ENCODE measurements around the gene FMNL3.
"Not testable (repeated sequence)": the region's sequence is repeated elsewhere in the genome, so short reads cannot be mapped to it uniquely, and the experiment has no call there.

The FMNL3 gene

DNA sequence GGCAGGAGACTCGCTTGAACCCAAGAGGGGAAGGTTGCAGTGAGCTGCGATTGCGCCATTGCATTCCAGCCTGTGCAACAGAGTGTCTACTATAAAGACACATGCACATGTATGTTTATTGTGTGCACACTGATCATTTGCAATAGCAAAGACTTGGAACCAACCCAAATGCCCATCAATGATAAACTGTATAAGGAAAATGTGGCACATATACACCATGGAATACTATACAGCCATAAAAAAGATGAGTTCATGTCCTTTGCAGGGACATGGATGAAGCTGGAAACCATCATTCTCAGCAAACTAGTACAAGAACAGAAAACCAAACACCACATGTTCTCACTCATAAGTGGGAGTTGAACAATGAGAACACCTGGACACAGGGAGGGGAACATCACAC, 6.7 kb upstream of the FMNL3 start:
- not testable (repeated sequence) for DNase-seq (ENCODE audit: low read depth, low spot score)

DNA sequence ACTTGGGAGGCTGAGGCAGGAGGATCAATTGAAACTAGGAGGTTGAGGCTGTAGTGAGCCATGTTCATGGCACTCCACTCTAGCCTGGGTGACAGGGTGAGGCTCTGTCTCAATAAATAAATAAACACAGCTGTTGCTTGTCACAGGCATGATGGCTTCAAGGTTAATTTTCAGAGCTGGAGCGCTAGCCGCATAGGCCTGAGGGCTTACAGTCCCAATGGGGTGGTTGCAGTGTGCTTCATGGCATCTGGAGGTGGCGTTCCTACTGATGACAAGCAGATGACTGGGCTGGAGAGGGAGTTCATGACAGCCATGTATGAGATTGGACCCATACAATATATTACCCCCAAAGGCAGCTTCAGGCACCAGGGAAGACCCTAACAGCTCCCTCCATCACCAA, 1.6 kb upstream of the FMNL3 start:
- DNase-seq (ENCODE audit: low read depth, low spot score), result no peak

DNA sequence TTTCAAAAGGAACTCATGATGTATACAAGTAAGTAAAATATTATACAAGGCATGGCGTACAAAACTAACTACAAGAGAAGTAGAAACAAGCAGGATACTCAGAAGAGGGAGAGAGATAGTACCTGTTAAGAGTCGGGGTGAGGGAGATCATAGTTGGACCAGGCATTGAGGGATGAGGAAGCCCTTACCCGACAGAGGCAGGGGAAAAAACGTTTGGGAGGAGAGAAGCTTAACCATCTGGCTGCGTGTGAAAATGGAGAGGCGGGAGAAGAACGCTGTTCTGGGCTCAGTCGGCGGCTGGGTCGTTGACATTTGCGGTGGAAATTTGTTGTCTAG, 575 bp upstream of the FMNL3 start:
- DNase-seq (ENCODE audit: low read depth, low spot score), result no peak

DNA sequence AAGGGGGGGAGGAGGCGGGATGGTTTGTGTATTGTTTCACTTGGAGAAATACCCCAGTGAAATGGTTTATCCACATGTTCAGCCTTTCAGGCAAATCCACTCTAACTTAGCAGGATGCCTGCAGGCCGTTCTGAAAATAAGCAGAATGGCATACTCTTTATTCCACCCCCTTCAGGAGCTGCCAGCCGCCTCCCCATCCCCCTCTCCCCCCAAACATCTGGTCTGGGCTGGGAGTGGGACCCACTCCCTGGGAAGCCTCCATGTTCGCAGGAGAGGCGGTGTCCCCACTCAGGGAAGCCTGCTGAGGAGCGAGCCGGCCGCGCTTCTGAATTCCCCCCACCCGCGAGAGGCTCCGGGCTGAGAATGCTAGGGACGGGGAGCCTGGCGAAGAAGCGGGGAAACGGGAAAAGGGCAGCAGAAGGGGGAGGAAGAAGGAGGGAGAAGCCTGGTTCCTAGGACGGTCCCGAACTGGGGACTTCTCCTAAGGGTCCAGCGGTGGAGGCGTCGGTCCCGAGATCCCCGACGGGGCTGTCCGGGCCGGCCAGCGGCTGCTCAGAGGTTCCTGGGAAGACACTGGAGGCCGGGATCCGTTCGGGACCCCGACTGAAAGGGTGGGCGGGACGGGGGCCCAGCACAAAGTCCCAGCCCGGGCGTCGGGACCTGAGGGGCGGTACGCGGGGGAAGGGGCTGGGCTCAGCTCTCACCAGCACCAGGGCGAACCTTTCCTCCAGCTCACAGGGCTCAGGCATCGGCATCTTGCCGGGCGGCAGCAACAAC, 666 bp downstream of the FMNL3 start:
- no peak for DNase-seq (ENCODE audit: low read depth, low spot score)

DNA sequence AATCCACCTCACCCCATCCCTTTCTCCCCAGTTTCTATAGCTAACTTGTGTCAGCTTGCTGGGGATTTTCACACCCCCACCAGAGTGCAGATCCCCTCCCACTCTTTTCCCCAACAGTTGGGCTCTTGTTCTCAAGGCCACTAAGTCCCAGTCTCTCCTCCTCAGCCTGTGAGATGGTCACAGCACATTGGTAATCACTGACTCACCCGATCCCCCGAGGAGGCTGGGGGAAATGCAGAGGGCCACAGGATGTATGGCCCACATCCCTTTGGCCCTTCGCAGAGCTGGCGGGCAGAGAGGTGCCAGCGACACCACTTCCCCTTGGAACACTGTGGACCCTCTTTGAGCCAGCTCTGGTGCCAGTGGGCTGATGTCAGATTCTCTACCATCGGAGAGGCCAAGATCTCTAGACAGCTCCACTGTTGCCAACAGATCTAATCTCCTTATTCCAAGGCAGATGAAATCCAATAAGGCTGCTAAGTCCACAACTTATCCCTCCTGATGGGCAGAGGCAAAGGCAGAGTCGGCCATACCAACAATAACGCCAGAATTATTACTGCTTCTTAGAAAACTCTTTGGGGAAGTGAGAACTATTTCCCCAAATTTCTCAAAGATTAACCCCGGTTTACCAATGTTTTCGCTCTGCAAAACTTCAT, 1.6 kb downstream of the FMNL3 start:
- no peak for DNase-seq (ENCODE audit: low read depth, low spot score)

DNA sequence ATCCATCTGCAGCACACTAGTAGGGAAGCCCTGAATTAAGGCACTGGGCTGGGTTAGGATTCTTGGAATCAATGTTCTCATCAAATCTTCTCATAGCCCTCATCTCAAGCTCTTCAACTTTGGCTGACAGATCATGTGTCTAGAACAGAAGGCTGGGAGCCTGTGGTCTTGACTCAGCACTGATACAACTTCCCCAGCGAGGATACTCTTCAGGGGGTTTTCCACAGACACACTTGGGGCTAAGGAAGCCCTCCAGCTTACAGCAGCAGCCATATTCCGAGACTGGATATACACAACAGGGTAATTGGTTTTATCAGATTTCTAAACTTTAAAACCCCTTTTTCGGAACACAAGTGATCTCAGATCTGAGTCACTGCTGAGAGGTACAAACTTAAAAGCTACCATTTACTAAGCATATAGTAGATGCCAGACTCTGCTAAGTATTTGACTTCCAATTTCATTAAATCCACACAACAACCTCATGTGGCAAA, 3.5 kb downstream of the FMNL3 start:
- DNase-seq (ENCODE audit: low read depth, low spot score), result no peak

DNA sequence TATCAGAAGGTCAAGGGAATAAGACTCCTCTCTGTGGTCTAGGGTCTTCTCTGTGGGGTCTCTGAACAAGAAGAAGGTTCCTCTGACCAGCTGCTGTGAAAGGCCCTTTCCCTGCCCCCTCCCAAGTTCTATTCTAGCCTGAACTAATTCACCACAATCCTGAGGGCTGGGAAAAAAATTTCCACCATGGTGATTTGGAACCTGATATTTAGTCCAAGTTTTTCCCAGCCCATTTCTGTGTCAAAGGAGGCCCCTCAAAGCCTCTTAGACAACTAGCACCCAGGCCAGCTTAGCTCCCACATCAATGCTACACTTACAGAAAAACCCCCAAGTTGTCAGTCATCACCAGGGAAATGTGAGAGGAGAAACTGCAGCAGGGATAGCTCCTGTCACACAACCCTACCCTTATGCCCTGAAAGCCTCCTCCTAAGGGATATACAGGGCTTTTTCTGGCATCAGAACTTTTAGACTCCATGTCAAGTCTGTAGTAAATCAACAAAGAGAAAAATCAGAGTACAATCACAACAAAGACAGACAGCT, 4.5 kb downstream of the FMNL3 start:
- no peak for DNase-seq (ENCODE audit: low read depth, low spot score)

GRCh38 chr12:49702009-49702408, 5.2 kb downstream of the FMNL3 start:
- no peak for DNase-seq (ENCODE audit: low read depth, low spot score)

GRCh38 chr12:49698619-49699545, 8.3 kb downstream of the FMNL3 start:
- no peak for DNase-seq (ENCODE audit: low read depth, low spot score)

DNA sequence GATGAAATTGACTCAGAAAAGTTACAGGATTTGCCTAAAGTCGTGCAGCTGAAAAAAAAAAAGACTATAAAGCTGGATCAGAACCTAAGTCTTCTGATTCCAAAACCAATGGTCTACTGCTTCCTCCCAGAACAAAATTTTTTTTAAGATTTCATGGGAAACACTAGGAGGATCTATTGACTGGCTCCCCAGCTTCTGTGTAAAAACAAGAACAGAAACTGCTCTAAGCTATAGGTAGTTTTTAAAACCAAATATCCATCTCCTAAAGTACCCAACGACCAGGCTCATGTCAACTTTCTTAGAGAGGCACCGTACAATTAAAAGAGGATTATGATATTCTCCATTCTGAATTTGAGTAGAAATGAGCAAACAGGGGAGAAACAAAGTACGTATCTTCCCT, 9.4 kb downstream of the FMNL3 start:
- no peak for DNase-seq (ENCODE audit: low read depth, low spot score)

GRCh38 chr12:49696723-49697122, 10.5 kb downstream of the FMNL3 start:
- no peak for DNase-seq (ENCODE audit: low read depth, low spot score)

DNA sequence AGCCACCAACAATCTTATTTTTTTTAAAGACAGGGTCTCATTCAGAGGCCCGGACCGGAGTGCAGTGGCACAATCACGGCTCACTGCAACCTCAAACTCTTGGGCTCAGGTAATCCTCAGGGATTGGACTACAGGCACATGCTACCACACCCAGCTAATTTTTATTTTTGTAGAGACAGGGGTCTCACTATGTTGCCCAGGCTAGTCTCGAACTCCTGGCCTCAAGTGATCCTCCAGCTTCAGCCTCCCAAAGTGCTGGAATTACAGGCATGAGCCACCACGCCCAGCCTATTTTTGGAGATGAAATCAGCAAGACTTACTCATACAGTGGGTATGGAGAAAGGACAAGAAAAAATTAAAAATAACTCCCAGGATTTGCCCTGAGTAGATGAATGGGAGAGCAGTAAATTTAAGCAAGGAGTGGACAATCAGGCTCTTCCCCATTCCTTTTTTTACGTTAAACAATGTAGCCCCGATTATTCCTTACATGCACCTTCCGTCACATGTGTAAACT, 13.2 kb downstream of the FMNL3 start:
- DNase-seq (ENCODE audit: low read depth, low spot score), result no peak

GRCh38 chr12:49692851-49693250, 14.4 kb downstream of the FMNL3 start:
- DNase-seq (ENCODE audit: low read depth, low spot score), result no peak

GRCh38 chr12:49689785-49690184, 17.4 kb downstream of the FMNL3 start:
- no peak for DNase-seq (ENCODE audit: low read depth, low spot score)

- DNase-seq (ENCODE audit: low read depth, low spot score), result no peak
Observed at GRCh38 chr12:49689237-49689636, 18.0 kb downstream of the FMNL3 start.

DNA sequence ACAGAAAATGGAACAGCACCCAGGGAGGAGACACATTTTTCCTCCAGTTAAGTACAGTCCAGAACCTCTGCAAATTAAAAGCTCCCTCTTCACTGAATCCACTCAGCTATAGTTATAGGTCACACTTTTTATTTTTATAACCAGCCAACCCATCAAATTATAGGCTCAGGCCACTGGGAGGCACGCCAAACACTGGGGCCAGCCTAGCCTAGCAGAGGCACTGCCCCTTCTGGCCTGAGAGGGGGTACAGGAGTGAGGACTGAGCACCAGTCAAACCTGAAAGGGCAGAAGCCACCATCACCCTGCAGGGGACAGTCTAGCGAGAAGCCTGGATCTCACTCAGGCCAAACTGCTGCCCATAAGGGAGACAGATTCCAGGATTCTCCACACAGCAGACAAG, 19.3 kb downstream of the FMNL3 start:
- DNase-seq (ENCODE audit: low read depth, low spot score), result no peak

DNA sequence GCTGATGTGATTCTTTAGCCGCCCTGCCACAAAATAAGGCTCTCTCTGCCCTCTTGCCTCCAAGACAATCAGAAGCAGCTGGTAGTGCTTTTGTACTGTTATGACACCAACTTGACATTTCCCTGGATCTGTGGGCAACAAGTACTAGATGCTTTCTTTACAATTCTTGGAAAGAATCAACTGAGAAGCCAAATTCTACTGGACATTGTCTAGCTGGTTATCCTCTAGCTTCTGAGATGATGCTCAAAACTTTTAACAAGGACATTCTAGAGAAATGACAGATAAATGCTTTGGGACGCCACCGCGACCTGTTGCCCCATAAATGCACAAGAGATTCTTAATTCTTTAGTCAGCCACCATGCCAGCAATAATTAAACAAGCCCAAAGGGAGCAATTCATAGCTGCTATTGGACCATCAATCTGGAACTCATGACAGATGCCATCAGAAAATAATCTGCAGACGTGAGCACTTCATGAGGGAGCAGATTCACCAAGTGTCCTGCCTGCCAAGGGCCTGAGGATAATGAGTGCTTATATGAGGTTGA, 22.8 kb downstream of the FMNL3 start:
- DNase-seq (ENCODE audit: low read depth, low spot score), result no peak

GRCh38 chr12:49683599-49684309, 23.5 kb downstream of the FMNL3 start:
- DNase-seq (ENCODE audit: low read depth, low spot score), result no peak

DNA sequence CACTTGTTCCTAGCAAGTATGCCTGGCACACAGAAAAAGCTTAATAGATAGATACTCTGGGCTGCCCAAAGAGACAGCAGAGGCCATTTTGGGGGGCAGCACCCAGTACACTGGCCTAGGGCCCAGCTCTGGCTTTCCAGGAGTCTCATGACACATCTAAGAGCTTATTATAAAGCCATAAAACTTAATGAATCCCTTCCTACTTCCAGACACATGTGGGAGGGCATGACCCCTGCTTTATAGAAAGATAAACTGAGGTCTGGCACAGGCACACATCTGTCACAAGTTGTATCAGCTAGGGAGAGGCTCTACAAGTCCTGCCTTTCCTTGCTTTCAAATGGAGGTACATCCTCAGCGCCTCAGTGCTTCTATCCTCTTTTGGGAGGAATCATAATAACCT, 27.1 kb downstream of the FMNL3 start:
- no peak for DNase-seq (ENCODE audit: low read depth, low spot score)

GRCh38 chr12:49678711-49679110, 28.5 kb downstream of the FMNL3 start:
- DNase-seq (ENCODE audit: low read depth, low spot score), result no peak

- no peak for DNase-seq (ENCODE audit: low read depth, low spot score)
Observed at GRCh38 chr12:49675137-49675536, 32.1 kb downstream of the FMNL3 start.
